ENCODE measurements around the gene CYP2S1. TPM values are rescaled to one million over a fixed set of nuclear protein-coding genes. Genes with fewer than 3 reads are reported as not detected.

CYP2S1 gene
- polyA plus RNA-seq, 1 donor from 2014 or later: not detected

DNA sequence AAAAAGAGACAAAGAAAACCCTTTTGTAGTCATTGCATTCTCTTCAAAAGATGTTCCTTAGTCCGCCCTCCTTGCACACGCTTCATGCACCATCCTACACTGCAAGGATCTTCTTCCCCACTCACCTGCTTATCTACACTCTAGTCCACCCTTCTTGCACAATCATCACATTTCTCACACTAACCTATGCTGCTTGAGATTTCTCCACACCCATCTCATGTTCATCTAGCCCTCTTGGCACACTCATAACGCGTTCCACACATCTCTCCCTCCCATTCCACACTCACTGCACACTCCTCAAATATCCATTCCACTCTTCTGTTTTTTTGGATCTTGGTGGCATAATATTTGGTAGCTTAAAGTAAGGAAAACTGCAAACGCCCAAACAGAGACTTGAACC lies 48.8 kb downstream of the CYP2S1 start:
- Histone ChIP-seq H2AFZ (ENCODE audit: low read depth, low read length) (no peak overlapping the region), H3K79me2 (replicated peaks; ENCODE audit: insufficient read depth, low read length) (no peaks in the 10 kb centered on the region), H3K9me2 (ENCODE audit: insufficient read depth, low read length) (no peaks in the 10 kb centered on the region), H3K27ac (ENCODE audit: low read length) (no peak overlapping the region), H3K27me3 (ENCODE audit: insufficient read depth, low read depth, low read length) (no peaks in the 10 kb centered on the region), H3K36me3 (ENCODE audit: insufficient read depth, low read length) (no peaks in the 10 kb centered on the region), H4K20me1 (ENCODE audit: insufficient read depth) (no peaks in the 10 kb centered on the region), H3K9ac (ENCODE audit: low read length) (no peak overlapping the region), H3F3A (ENCODE audit: insufficient read depth, low read length, poor library complexity, severe bottlenecking) (no peaks in the 10 kb centered on the region), H3K4me3 (ENCODE audit: low read length) (no peak overlapping the region), H3K9me3 (ENCODE audit: low read length) (no peaks in the 10 kb centered on the region), H3K4me2 (ENCODE audit: low read length) (no peak overlapping the region)
- no peak for TF ChIP-seq MXI1 (conservative IDR thresholded peaks at IDR 0.05; ENCODE audit: poor library complexity, severe bottlenecking)
- no peak for TF ChIP-seq EP300 (conservative IDR thresholded peaks at IDR 0.05; ENCODE audit: poor library complexity, severe bottlenecking)
- TF ChIP-seq EZH2 (IDR thresholded peaks at IDR 0.05; ENCODE audit: borderline replicate concordance, insufficient read depth, low read length, poor library complexity, severe bottlenecking): no peak
- no peak for TF ChIP-seq RAD21 (conservative IDR thresholded peaks at IDR 0.05)
- TF ChIP-seq, protein P1, sequence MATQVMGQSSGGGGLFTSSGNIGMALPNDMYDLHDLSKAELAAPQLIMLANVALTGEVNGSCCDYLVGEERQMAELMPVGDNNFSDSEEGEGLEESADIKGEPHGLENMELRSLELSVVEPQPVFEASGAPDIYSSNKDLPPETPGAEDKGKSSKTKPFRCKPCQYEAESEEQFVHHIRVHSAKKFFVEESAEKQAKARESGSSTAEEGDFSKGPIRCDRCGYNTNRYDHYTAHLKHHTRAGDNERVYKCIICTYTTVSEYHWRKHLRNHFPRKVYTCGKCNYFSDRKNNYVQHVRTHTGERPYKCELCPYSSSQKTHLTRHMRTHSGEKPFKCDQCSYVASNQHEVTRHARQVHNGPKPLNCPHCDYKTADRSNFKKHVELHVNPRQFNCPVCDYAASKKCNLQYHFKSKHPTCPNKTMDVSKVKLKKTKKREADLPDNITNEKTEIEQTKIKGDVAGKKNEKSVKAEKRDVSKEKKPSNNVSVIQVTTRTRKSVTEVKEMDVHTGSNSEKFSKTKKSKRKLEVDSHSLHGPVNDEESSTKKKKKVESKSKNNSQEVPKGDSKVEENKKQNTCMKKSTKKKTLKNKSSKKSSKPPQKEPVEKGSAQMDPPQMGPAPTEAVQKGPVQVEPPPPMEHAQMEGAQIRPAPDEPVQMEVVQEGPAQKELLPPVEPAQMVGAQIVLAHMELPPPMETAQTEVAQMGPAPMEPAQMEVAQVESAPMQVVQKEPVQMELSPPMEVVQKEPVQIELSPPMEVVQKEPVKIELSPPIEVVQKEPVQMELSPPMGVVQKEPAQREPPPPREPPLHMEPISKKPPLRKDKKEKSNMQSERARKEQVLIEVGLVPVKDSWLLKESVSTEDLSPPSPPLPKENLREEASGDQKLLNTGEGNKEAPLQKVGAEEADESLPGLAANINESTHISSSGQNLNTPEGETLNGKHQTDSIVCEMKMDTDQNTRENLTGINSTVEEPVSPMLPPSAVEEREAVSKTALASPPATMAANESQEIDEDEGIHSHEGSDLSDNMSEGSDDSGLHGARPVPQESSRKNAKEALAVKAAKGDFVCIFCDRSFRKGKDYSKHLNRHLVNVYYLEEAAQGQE (IDR thresholded peaks at IDR 0.05; ENCODE audit: borderline replicate concordance): no peak
- TF ChIP-seq SMC3 (conservative IDR thresholded peaks at IDR 0.05; ENCODE audit: poor library complexity): no peak
- TF ChIP-seq POLR2AphosphoS5 (IDR thresholded peaks at IDR 0.05): no peak
- TF ChIP-seq, protein P2, sequence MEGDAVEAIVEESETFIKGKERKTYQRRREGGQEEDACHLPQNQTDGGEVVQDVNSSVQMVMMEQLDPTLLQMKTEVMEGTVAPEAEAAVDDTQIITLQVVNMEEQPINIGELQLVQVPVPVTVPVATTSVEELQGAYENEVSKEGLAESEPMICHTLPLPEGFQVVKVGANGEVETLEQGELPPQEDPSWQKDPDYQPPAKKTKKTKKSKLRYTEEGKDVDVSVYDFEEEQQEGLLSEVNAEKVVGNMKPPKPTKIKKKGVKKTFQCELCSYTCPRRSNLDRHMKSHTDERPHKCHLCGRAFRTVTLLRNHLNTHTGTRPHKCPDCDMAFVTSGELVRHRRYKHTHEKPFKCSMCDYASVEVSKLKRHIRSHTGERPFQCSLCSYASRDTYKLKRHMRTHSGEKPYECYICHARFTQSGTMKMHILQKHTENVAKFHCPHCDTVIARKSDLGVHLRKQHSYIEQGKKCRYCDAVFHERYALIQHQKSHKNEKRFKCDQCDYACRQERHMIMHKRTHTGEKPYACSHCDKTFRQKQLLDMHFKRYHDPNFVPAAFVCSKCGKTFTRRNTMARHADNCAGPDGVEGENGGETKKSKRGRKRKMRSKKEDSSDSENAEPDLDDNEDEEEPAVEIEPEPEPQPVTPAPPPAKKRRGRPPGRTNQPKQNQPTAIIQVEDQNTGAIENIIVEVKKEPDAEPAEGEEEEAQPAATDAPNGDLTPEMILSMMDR (IDR thresholded peaks at IDR 0.05; ENCODE audit: poor library complexity, severe bottlenecking): no peak
- TF ChIP-seq TAF1 (IDR thresholded peaks at IDR 0.05; ENCODE audit: low read depth): no peak

DNA sequence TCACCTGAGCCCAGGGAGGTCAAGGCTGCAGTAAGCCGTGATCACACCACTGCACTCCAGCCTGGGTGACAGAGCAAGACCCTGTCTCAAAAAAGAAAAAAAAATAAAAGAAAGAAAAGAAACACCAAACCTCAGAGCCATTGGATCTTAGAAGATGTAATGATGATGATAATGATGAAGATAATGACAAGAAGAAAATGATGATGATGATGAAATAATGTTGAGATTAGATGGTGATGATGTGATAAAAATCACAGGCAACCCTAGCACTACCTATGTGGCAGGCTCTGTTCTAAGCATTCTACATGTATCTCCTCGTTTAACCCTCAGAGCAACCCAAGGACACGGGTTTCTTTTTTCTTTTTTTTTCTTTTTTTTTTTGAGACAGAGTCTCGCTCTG lies 51.1 kb downstream of the CYP2S1 start:
- H3K4me2 ChIP-seq (ENCODE audit: low read length): no peak overlapping the region
- no peaks in the 10 kb centered on the region for H3K9me3 ChIP-seq (ENCODE audit: low read length)
- H3K27me3 ChIP-seq (ENCODE audit: insufficient read depth, low read depth, low read length): no peaks in the 10 kb centered on the region
- no peaks in the 10 kb centered on the region for H4K20me1 ChIP-seq (ENCODE audit: insufficient read depth)
- TF ChIP-seq, protein P1 (IDR thresholded peaks at IDR 0.05; ENCODE audit: borderline replicate concordance): no peak
- TF ChIP-seq MXI1 (conservative IDR thresholded peaks at IDR 0.05; ENCODE audit: poor library complexity, severe bottlenecking) (no peak), SMC3 (conservative IDR thresholded peaks at IDR 0.05; ENCODE audit: poor library complexity) (no peak), EZH2 (IDR thresholded peaks at IDR 0.05; ENCODE audit: borderline replicate concordance, insufficient read depth, low read length, poor library complexity, severe bottlenecking) (no peak), POLR2AphosphoS5 (IDR thresholded peaks at IDR 0.05) (no peak)
- TF ChIP-seq, protein P2 (IDR thresholded peaks at IDR 0.05; ENCODE audit: poor library complexity, severe bottlenecking): no peak
- H2AFZ ChIP-seq (ENCODE audit: low read depth, low read length): no peak overlapping the region
- no peak overlapping the region for H3K4me3 ChIP-seq (ENCODE audit: low read length)
- no peak overlapping the region for H3K9ac ChIP-seq (ENCODE audit: low read length)
- H3K27ac ChIP-seq (ENCODE audit: low read length): no peak overlapping the region
- H3K9me2 ChIP-seq (ENCODE audit: insufficient read depth, low read length): no peaks in the 10 kb centered on the region
- H3K79me2 ChIP-seq (replicated peaks; ENCODE audit: insufficient read depth, low read length): no peaks in the 10 kb centered on the region
- no peaks in the 10 kb centered on the region for H3F3A ChIP-seq (ENCODE audit: insufficient read depth, low read length, poor library complexity, severe bottlenecking)
- H3K36me3 ChIP-seq (ENCODE audit: insufficient read depth, low read length): no peaks in the 10 kb centered on the region

Measured in neural cell (in vitro differentiated cells).